ENCODE results near the gene IGFBPL1. TPM values are rescaled to one million over a fixed set of nuclear protein-coding genes. Genes with fewer than 3 reads are reported as not detected.

IGFBPL1 gene
- total RNA-seq, 1 experiment from 2014 or later, result 13.7 TPM

DNA sequence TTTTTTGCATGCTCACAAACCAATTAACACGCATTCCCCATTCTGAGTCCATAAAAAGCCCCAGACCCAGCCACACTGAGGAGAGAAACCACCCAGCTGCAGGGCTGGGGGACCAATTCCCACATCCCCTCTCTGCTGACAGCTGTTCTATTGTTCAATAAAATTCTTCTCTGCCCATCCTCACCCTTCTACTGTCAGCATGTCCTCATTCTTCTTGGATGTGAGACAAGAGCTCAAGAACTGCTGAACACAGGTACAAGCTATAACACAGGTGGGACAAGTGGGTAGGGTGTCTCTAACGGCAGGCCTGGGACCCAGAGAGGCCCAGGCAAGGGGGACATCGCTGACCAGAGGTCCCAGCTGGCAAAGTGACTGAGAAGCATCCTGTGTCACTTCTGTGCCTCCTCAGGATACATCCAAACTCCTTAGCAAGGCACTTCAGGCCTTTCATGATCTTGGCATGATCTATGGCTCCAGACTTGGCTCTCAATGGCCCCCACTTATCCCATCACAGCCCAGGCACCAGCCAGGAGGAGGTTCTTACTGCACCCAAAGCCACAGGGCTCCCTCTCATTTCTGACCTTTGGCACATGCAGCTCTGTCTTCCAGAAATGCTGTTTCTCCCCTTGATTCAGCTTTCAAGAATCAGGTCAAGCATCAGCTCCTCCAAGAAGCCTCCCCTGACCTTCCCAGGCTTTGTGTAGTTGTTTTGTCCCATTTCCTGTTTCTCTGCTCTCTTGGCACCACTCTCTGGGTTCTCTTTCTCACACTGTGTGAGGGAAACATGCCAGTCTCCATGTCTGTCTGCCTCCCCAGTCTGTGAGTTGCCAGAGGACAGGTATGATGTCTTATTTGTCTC lies 39.0 kb downstream of the IGFBPL1 start:
- H3K36me3 ChIP-seq (ENCODE audit: control insufficient read depth, insufficient read depth, low read length), result no peaks in the 10 kb centered on the region
- H3K4me1 ChIP-seq (ENCODE audit: control insufficient read depth, insufficient read depth, low read length), result no peaks in the 10 kb centered on the region; the same call in 1 of the 2 replicates
- DNase-seq (ENCODE audit: low read depth, low spot score) (no peak), ATAC-seq (no peak)
- H3K4me3 ChIP-seq (ENCODE audit: low read depth in 2 of 2, low read length in 2 of 2), result no peak overlapping the region
- H3K9me3 ChIP-seq (ENCODE audit: control insufficient read depth, insufficient read depth, low read depth, low read length), result peaks cover 4% of the 10 kb centered on the region; the same call in 1 of the 2 replicates
- TF ChIP-seq, protein P1, sequence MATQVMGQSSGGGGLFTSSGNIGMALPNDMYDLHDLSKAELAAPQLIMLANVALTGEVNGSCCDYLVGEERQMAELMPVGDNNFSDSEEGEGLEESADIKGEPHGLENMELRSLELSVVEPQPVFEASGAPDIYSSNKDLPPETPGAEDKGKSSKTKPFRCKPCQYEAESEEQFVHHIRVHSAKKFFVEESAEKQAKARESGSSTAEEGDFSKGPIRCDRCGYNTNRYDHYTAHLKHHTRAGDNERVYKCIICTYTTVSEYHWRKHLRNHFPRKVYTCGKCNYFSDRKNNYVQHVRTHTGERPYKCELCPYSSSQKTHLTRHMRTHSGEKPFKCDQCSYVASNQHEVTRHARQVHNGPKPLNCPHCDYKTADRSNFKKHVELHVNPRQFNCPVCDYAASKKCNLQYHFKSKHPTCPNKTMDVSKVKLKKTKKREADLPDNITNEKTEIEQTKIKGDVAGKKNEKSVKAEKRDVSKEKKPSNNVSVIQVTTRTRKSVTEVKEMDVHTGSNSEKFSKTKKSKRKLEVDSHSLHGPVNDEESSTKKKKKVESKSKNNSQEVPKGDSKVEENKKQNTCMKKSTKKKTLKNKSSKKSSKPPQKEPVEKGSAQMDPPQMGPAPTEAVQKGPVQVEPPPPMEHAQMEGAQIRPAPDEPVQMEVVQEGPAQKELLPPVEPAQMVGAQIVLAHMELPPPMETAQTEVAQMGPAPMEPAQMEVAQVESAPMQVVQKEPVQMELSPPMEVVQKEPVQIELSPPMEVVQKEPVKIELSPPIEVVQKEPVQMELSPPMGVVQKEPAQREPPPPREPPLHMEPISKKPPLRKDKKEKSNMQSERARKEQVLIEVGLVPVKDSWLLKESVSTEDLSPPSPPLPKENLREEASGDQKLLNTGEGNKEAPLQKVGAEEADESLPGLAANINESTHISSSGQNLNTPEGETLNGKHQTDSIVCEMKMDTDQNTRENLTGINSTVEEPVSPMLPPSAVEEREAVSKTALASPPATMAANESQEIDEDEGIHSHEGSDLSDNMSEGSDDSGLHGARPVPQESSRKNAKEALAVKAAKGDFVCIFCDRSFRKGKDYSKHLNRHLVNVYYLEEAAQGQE (IDR thresholded peaks at IDR 0.05; ENCODE audit: insufficient read depth in 1 of 2, low read depth in 2 of 2, low read length in 1 of 2), result no peak
- TF ChIP-seq POLR2AphosphoS5 (IDR thresholded peaks at IDR 0.05; ENCODE audit: low read depth, low read length) (no peak), SIN3A (IDR thresholded peaks at IDR 0.05; ENCODE audit: borderline replicate concordance, insufficient read depth, low read depth, low read length) (no peak), TCF7L2 (IDR thresholded peaks at IDR 0.05; ENCODE audit: low read depth, low read length) (no peak)
- TF ChIP-seq, protein P2, sequence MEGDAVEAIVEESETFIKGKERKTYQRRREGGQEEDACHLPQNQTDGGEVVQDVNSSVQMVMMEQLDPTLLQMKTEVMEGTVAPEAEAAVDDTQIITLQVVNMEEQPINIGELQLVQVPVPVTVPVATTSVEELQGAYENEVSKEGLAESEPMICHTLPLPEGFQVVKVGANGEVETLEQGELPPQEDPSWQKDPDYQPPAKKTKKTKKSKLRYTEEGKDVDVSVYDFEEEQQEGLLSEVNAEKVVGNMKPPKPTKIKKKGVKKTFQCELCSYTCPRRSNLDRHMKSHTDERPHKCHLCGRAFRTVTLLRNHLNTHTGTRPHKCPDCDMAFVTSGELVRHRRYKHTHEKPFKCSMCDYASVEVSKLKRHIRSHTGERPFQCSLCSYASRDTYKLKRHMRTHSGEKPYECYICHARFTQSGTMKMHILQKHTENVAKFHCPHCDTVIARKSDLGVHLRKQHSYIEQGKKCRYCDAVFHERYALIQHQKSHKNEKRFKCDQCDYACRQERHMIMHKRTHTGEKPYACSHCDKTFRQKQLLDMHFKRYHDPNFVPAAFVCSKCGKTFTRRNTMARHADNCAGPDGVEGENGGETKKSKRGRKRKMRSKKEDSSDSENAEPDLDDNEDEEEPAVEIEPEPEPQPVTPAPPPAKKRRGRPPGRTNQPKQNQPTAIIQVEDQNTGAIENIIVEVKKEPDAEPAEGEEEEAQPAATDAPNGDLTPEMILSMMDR (IDR thresholded peaks at IDR 0.05), result no peak
- POLR2A ChIA-PET, result no interaction called here
- intact Hi-C loops (cut with micrococcal nuclease; ENCODE audit: unreplicated experiment), result no loop called here
- no TSS peak for BruUV-seq (replicated peaks)
- in situ Hi-C loops (cut with HindIII; ENCODE audit: low pct_unique_long_range_greater_than_20kb, low sequenced_read_pairs), result no loop called here
- H3K27me3 ChIP-seq (ENCODE audit: control insufficient read depth, insufficient read depth, low read length), result no peaks in the 10 kb centered on the region
- no peak overlapping the region for H3K27ac ChIP-seq (ENCODE audit: low read length)
- CTCF ChIA-PET, result no interaction called here

DNA sequence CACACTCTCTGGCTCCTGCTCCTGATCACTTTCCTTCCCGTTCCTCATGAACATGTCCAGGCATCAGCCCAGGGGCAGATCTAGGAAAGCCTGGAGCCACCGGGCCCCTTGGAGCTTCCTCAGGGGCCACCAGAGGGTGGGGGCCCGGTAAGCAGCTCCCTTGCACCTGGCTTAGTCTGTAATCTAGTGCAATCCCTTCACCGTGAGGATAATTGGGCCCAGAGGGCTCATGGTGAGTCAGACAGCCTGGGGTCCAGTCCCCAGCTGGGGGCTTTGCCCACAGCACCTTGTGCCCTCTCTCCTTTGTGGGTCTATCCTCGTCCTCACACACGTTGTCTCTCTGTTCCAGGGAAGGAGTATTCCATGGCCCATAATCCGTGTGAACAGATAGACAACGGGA lies 42.1 kb downstream of the IGFBPL1 start:
- TF ChIP-seq TCF7L2 (IDR thresholded peaks at IDR 0.05; ENCODE audit: low read depth, low read length) (no peak), POLR2AphosphoS5 (IDR thresholded peaks at IDR 0.05; ENCODE audit: low read depth, low read length) (no peak), SIN3A (IDR thresholded peaks at IDR 0.05; ENCODE audit: borderline replicate concordance, insufficient read depth, low read depth, low read length) (no peak)
- TF ChIP-seq, protein P1 (IDR thresholded peaks at IDR 0.05; ENCODE audit: insufficient read depth in 1 of 2, low read depth in 2 of 2, low read length in 1 of 2), result no peak
- TF ChIP-seq, protein P2 (IDR thresholded peaks at IDR 0.05), result no peak
- H3K4me3 ChIP-seq (ENCODE audit: low read depth in 2 of 2, low read length in 2 of 2), result no peak overlapping the region
- no peak for DNase-seq (ENCODE audit: low read depth, low spot score)
- H3K27me3 ChIP-seq (ENCODE audit: control insufficient read depth, insufficient read depth, low read length), result no peaks in the 10 kb centered on the region
- no peak for ATAC-seq
- in situ Hi-C loops (cut with HindIII; ENCODE audit: low pct_unique_long_range_greater_than_20kb, low sequenced_read_pairs), result no loop called here
- no peaks in the 10 kb centered on the region for H3K36me3 ChIP-seq (ENCODE audit: control insufficient read depth, insufficient read depth, low read length)
- peak overlapping the region; percentile 69 for H3K27ac ChIP-seq (ENCODE audit: low read length)
- no TSS peak for BruUV-seq (replicated peaks)
- intact Hi-C loops (cut with micrococcal nuclease; ENCODE audit: unreplicated experiment), result no loop called here
- H3K4me1 ChIP-seq (ENCODE audit: control insufficient read depth, insufficient read depth, low read length), result no peaks in the 10 kb centered on the region; the same call in 1 of the 2 replicates
- peaks cover 4% of the 10 kb centered on the region; the same call in 1 of the 2 replicates for H3K9me3 ChIP-seq (ENCODE audit: control insufficient read depth, insufficient read depth, low read depth, low read length)
- ChIA-PET CTCF (no interaction called here), POLR2A (no interaction called here)

Data from Panc1 (cell line).